Astrocyte (in vitro differentiated cells and primary cell): Measurements from ENCODE around the gene PGBD2. TPM values are rescaled to one million over a fixed set of nuclear protein-coding genes. Genes with fewer than 3 reads are reported as not detected.

Experiments
- DNase-seq: peaks from one replicate; pipeline ENCODE4 v3.0.0-alpha.2; 2010; ENCODE audit warnings: low read depth
- FAIRE-seq: peaks from 2 replicates; lab custom pipeline; 2011; peaks lifted over from hg19 to GRCh38; lab: Jason Lieb, UNC
- H2AFZ ChIP-seq: 2 replicates; pipeline ENCODE4 v1.6.0; 2012; ENCODE audit warnings: low read depth, low read length, inconsistent platforms
- H3K27ac ChIP-seq: 2 replicates; pipeline ENCODE4 v1.5.1; 2011; ENCODE audit warnings: low read depth, low read length, inconsistent platforms
- H3K27me3 ChIP-seq: 2 replicates; pipeline ENCODE4 v1.6.0; 2011; ENCODE audit warnings: low read length, inconsistent platforms; ENCODE audit not compliant: insufficient read depth
- H3K36me3 ChIP-seq: 2 replicates; pipeline ENCODE4 v1.5.1; 2011; ENCODE audit warnings: low read length, inconsistent platforms; ENCODE audit not compliant: insufficient read depth
- H3K4me1 ChIP-seq: 2 replicates; pipeline ENCODE4 v1.5.1; 2011; ENCODE audit warnings: low read length, inconsistent platforms; ENCODE audit not compliant: insufficient read depth
- H3K4me2 ChIP-seq: 2 replicates; pipeline ENCODE4 v1.6.0; 2012; ENCODE audit warnings: low read length, inconsistent platforms
- H3K4me3 ChIP-seq: 2 replicates; pipeline ENCODE4 v1.5.1; 2011; ENCODE audit warnings: low read depth, mild to moderate bottlenecking, low read length, inconsistent platforms; ENCODE audit not compliant: insufficient read depth
- H3K79me2 ChIP-seq: 2 replicates; pipeline ENCODE4 v1.6.0; 2012; ENCODE audit warnings: mild to moderate bottlenecking, low read length, inconsistent platforms; ENCODE audit not compliant: insufficient read depth
- H3K9ac ChIP-seq: 2 replicates; pipeline ENCODE4 v1.6.0; 2012; ENCODE audit warnings: mild to moderate bottlenecking, low read length, inconsistent platforms
- H3K9me3 ChIP-seq: 2 replicates; pipeline ENCODE4 v1.5.1; 2012; ENCODE audit warnings: low read depth, mild to moderate bottlenecking, low read length, inconsistent platforms; ENCODE audit not compliant: insufficient read depth
- H4K20me1 ChIP-seq: 2 replicates; pipeline ENCODE4 v1.6.0; 2012; ENCODE audit warnings: low read length, inconsistent platforms; ENCODE audit not compliant: insufficient read depth
- H3K27ac Mint-ChIP-seq: one replicate; pipeline ENCODE4 v1.8.0; 2021; ENCODE audit warnings: mild to moderate bottlenecking, mixed read lengths; ENCODE audit not compliant: unreplicated experiment
- H3K27me3 Mint-ChIP-seq: one replicate; pipeline ENCODE4 v1.8.0; 2021; ENCODE audit warnings: low read depth, mixed read lengths; ENCODE audit not compliant: unreplicated experiment
- H3K36me3 Mint-ChIP-seq: one replicate; pipeline ENCODE4 v1.8.0; 2021; ENCODE audit warnings: low read depth, mixed read lengths; ENCODE audit not compliant: unreplicated experiment
- H3K4me1 Mint-ChIP-seq: one replicate; pipeline ENCODE4 v1.8.0; 2021; ENCODE audit warnings: low read depth, mixed read lengths; ENCODE audit not compliant: unreplicated experiment
- H3K4me3 Mint-ChIP-seq: one replicate; pipeline ENCODE4 v1.8.0; 2021; ENCODE audit warnings: mild to moderate bottlenecking, moderate library complexity, mixed read lengths; ENCODE audit not compliant: unreplicated experiment
- H3K9me3 Mint-ChIP-seq: one replicate; pipeline ENCODE4 v1.8.0; 2021; ENCODE audit warnings: mild to moderate bottlenecking, mixed read lengths; ENCODE audit not compliant: unreplicated experiment
- EZH2 ChIP-seq: IDR thresholded peaks from 2 replicates; pipeline ENCODE4 v1.6.1; 2012; ENCODE audit warnings: mild to moderate bottlenecking, low read length, inconsistent platforms; ENCODE audit not compliant: insufficient read depth
- total RNA-seq: library from RNA; stranded (reverse); gene quantifications from 2 replicates; pipeline ENCODE4 v1.2.1, GENCODE V29; 2021
- TF ChIP-seq, protein P1 (sequence below): IDR thresholded peaks from 2 replicates; pipeline ENCODE4 v1.5.1; 2011; ENCODE audit warnings: low read depth, mild to moderate bottlenecking, inconsistent platforms, low read length, moderate library complexity; ENCODE audit not compliant: insufficient read depth

The PGBD2 gene
- total RNA-seq, 1 donor from 2014 or later, result 6.2 TPM

DNA sequence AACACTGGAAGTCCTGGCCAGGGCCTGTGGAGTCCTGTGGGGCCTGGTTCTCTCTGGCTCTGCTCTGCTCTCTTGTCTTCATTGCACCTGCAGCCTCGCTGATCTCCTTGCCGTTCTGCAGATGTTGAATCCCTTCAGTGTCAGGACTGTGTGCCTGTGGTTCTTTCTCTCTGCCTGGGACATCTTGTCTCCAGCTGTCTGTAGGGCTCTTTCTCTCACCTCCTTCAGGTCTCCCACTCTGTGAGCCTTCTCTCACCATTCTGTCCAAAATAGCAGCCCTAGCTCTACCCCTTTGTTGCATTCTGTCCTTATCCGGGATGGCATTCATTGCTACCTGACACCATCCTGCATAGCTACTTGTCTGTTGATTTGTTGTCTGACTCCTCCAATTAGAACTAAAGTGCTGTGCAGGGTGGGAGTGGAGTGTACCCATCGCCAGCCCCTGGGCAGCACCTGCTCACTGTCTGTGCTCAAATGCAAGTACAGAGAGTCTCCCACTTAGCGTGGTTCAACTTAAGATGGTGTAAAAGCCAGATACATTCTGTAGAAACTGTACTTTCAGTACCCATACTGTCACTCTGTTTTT is 8.9 kb downstream of the PGBD2 start:
- H2AFZ ChIP-seq, result no peak overlapping the region
- Mint-ChIP-seq H3K4me3 (no peak overlapping the region), H3K9me3 (no peaks in the 10 kb centered on the region), H3K4me1 (peaks cover 2% of the 10 kb centered on the region), H3K27me3 (no peaks in the 10 kb centered on the region), H3K27ac (no peak overlapping the region), H3K36me3 (peaks cover 31% of the 10 kb centered on the region)
- no peak overlapping the region for H3K4me3 ChIP-seq
- no peaks in the 10 kb centered on the region for H4K20me1 ChIP-seq
- no peak for DNase-seq
- no peak for FAIRE-seq
- no peak overlapping the region for H3K27ac ChIP-seq
- H3K9ac ChIP-seq, result no peak overlapping the region
- H3K36me3 ChIP-seq, result peaks cover 19% of the 10 kb centered on the region
- no peaks in the 10 kb centered on the region for H3K9me3 ChIP-seq
- H3K79me2 ChIP-seq, result peaks cover 2% of the 10 kb centered on the region
- no peak overlapping the region for H3K4me2 ChIP-seq
- TF ChIP-seq, protein P1, sequence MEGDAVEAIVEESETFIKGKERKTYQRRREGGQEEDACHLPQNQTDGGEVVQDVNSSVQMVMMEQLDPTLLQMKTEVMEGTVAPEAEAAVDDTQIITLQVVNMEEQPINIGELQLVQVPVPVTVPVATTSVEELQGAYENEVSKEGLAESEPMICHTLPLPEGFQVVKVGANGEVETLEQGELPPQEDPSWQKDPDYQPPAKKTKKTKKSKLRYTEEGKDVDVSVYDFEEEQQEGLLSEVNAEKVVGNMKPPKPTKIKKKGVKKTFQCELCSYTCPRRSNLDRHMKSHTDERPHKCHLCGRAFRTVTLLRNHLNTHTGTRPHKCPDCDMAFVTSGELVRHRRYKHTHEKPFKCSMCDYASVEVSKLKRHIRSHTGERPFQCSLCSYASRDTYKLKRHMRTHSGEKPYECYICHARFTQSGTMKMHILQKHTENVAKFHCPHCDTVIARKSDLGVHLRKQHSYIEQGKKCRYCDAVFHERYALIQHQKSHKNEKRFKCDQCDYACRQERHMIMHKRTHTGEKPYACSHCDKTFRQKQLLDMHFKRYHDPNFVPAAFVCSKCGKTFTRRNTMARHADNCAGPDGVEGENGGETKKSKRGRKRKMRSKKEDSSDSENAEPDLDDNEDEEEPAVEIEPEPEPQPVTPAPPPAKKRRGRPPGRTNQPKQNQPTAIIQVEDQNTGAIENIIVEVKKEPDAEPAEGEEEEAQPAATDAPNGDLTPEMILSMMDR, result no peak
- TF ChIP-seq EZH2, result no peak
- no peaks in the 10 kb centered on the region for H3K4me1 ChIP-seq
- H3K27me3 ChIP-seq, result no peaks in the 10 kb centered on the region

DNA sequence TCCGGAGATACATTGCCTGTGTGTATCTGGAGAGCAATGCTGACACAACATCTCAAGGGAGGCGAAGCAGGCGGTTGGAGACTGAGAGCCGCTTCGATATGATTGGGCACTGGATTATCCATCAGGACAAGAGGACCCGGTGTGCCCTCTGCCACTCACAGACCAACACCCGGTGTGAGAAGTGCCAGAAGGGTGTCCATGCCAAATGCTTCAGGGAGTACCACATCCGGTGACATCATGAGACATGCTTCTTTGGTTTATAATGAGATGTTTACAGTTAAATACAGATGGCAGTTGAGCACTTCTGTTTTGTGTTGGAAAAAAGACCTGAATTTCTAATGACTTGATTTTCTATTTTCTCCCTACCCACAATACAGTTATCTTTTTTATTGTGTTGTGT is 12.1 kb downstream of the PGBD2 start:
- H3K4me3 ChIP-seq, result no peak overlapping the region
- Mint-ChIP-seq H3K27me3 (no peaks in the 10 kb centered on the region), H3K27ac (no peak overlapping the region), H3K4me1 (peaks cover 2% of the 10 kb centered on the region), H3K9me3 (no peaks in the 10 kb centered on the region), H3K36me3 (peaks cover 22% of the 10 kb centered on the region), H3K4me3 (no peak overlapping the region)
- H3K79me2 ChIP-seq, result no peaks in the 10 kb centered on the region
- no peak overlapping the region for H2AFZ ChIP-seq
- no peaks in the 10 kb centered on the region for H4K20me1 ChIP-seq
- H3K9ac ChIP-seq, result no peak overlapping the region
- no peaks in the 10 kb centered on the region for H3K9me3 ChIP-seq
- no peaks in the 10 kb centered on the region for H3K4me1 ChIP-seq
- peaks cover 19% of the 10 kb centered on the region for H3K36me3 ChIP-seq
- no peak overlapping the region for H3K27ac ChIP-seq
- DNase-seq (no peak), FAIRE-seq (no peak)
- no peak overlapping the region for H3K4me2 ChIP-seq
- H3K27me3 ChIP-seq, result no peaks in the 10 kb centered on the region
- TF ChIP-seq, protein P1, result no peak
- no peak for TF ChIP-seq EZH2
